Loucy (cell line): Measurements from ENCODE around the gene MICAL2.

Experiments
- H2AFZ ChIP-seq: fragments of 200-600 bp; sonication (generic); 2 replicates; pipeline ENCODE4 v1.6.0; 2016; ENCODE audit warnings: antibody characterized with exemption, mild to moderate bottlenecking, low read length, moderate library complexity
- H3F3A ChIP-seq: fragments of 200-600 bp; 2 replicates; pipeline ENCODE4 v1.6.0; 2016; ENCODE audit warnings: antibody characterized with exemption, low read depth, mild to moderate bottlenecking
- H3K27me3 ChIP-seq: fragments of 200-600 bp; sonication (generic); 2 replicates; pipeline ENCODE4 v1.6.1; 2014; ENCODE audit warnings: low read length, mild to moderate bottlenecking; ENCODE audit not compliant: insufficient read depth, poor library complexity, severe bottlenecking
- H3K36me3 ChIP-seq: fragments of 200-600 bp; sonication (generic); 2 replicates; pipeline ENCODE4 v1.6.1; 2016; ENCODE audit warnings: low read length; ENCODE audit not compliant: insufficient read depth
- H3K4me1 ChIP-seq: fragments of 200-600 bp; sonication (generic); 2 replicates; pipeline ENCODE4 v1.5.1; 2014; ENCODE audit warnings: low read length, mild to moderate bottlenecking; ENCODE audit not compliant: insufficient read depth, poor library complexity, severe bottlenecking
- H3K4me2 ChIP-seq: fragments of 200-600 bp; sonication (generic); 2 replicates; pipeline ENCODE4 v1.6.0; 2014; ENCODE audit warnings: antibody characterized with exemption, low read length, low read depth, mild to moderate bottlenecking; ENCODE audit not compliant: poor library complexity, severe bottlenecking
- H3K4me3 ChIP-seq: fragments of 200-600 bp; sonication (generic); 2 replicates; pipeline ENCODE4 v1.5.1; 2014; ENCODE audit warnings: low read length, mild to moderate bottlenecking, mixed read lengths; ENCODE audit not compliant: poor library complexity, severe bottlenecking
- H3K79me2 ChIP-seq: fragments of 200-600 bp; sonication (generic); 2 replicates; pipeline ENCODE4 v1.6.1; 2014; ENCODE audit warnings: low read length; ENCODE audit not compliant: insufficient read depth
- H3K9ac ChIP-seq: fragments of 200-600 bp; sonication (generic); 2 replicates; pipeline ENCODE4 v1.6.0; 2014; ENCODE audit warnings: mild to moderate bottlenecking, low read depth, low read length, moderate library complexity; ENCODE audit not compliant: poor library complexity, severe bottlenecking
- H3K9me2 ChIP-seq: fragments of 200-600 bp; sonication (generic); replicated peaks from 2 replicates; pipeline ENCODE4 v1.6.1; 2016; ENCODE audit warnings: low read depth, low read length, mixed read lengths
- H3K9me3 ChIP-seq: fragments of 200-600 bp; sonication (generic); 2 replicates; pipeline ENCODE4 v1.6.1; 2014; ENCODE audit warnings: mild to moderate bottlenecking, antibody characterized with exemption, low read length, low read depth; ENCODE audit not compliant: insufficient read depth
- H4K20me1 ChIP-seq: fragments of 200-600 bp; sonication (generic); 2 replicates; pipeline ENCODE4 v1.6.0; 2014; ENCODE audit warnings: antibody characterized with exemption, low read length, mild to moderate bottlenecking; ENCODE audit not compliant: insufficient read depth, poor library complexity, severe bottlenecking
- CTCF ChIP-seq: fragments of 200-600 bp; sonication (generic); conservative IDR thresholded peaks from 2 replicates; pipeline ENCODE4 v1.5.1; 2014; ENCODE audit warnings: mild to moderate bottlenecking, antibody characterized with exemption, low read length
- EZH2phosphoT487 ChIP-seq: fragments of 200-600 bp; IDR thresholded peaks from 2 replicates; pipeline ENCODE4 v1.6.1; 2018; ENCODE audit warnings: antibody characterized with exemption, mild to moderate bottlenecking, moderate library complexity, borderline replicate concordance

MICAL2 gene

GRCh38 chr11:12114193-12115033 is 4.0 kb downstream of the MICAL2 start:
- H3K4me1 ChIP-seq: peaks cover 32% of the 10 kb centered on the region
- no peak overlapping the region for H3K4me2 ChIP-seq
- H3K36me3 ChIP-seq: no peaks in the 10 kb centered on the region
- TF ChIP-seq EZH2phosphoT487: no peak
- TF ChIP-seq CTCF: no peak
- H3K9me2 ChIP-seq: no peaks in the 10 kb centered on the region
- no peak overlapping the region for H3K4me3 ChIP-seq
- no peaks in the 10 kb centered on the region for H4K20me1 ChIP-seq
- H3K9ac ChIP-seq: no peak overlapping the region
- H3K27me3 ChIP-seq: no peaks in the 10 kb centered on the region
- H3K79me2 ChIP-seq: no peaks in the 10 kb centered on the region
- no peak overlapping the region for H2AFZ ChIP-seq
- no peaks in the 10 kb centered on the region for H3K9me3 ChIP-seq
- no peaks in the 10 kb centered on the region for H3F3A ChIP-seq

- Histone ChIP-seq H3K4me2 (no peak overlapping the region), H4K20me1 (no peaks in the 10 kb centered on the region), H3K27me3 (no peaks in the 10 kb centered on the region), H2AFZ (no peak overlapping the region; the same call in 1 of the 2 replicates), H3K79me2 (no peaks in the 10 kb centered on the region), H3K9me2 (no peaks in the 10 kb centered on the region), H3F3A (no peaks in the 10 kb centered on the region), H3K9ac (no peak overlapping the region), H3K4me3 (no peak overlapping the region), H3K36me3 (no peaks in the 10 kb centered on the region), H3K4me1 (peaks cover 42% of the 10 kb centered on the region), H3K9me3 (no peaks in the 10 kb centered on the region)
- TF ChIP-seq CTCF: no peak
- TF ChIP-seq EZH2phosphoT487: no peak
Observed at GRCh38 chr11:12116425-12117032, 6.1 kb downstream of the MICAL2 start.

- Histone ChIP-seq H4K20me1 (no peaks in the 10 kb centered on the region), H3K4me1 (peaks cover 45% of the 10 kb centered on the region), H3K4me3 (no peak overlapping the region), H3K27me3 (no peaks in the 10 kb centered on the region), H3K9ac (no peak overlapping the region), H3K4me2 (no peak overlapping the region), H3K9me2 (no peaks in the 10 kb centered on the region), H3K9me3 (no peaks in the 10 kb centered on the region), H2AFZ (no peak overlapping the region; the same call in 1 of the 2 replicates), H3K36me3 (no peaks in the 10 kb centered on the region), H3F3A (no peaks in the 10 kb centered on the region), H3K79me2 (no peaks in the 10 kb centered on the region)
- no peak for TF ChIP-seq CTCF
- TF ChIP-seq EZH2phosphoT487: no peak
Observed at GRCh38 chr11:12117200-12117599, 6.8 kb downstream of the MICAL2 start.
